GM23338 (cell line): ENCODE measurements around the gene NTRK3.

Source experiments
- EZH2 ChIP-seq: fragments of 200-600 bp; sonication (generic); IDR thresholded peaks from one replicate; pipeline ENCODE4 v1.8.0; 2017; ENCODE audit warnings: antibody characterized with exemption, mild to moderate bottlenecking, low read depth; ENCODE audit not compliant: unreplicated experiment
- EZH2phosphoT487 ChIP-seq: fragments of 200-600 bp; sonication (generic); IDR thresholded peaks from one replicate; pipeline ENCODE4 v1.8.1; 2018; ENCODE audit warnings: antibody characterized with exemption; ENCODE audit not compliant: unreplicated experiment
- POLR2AphosphoS5 ChIP-seq: IDR thresholded peaks from 2 replicates; pipeline ENCODE4 v1.6.1; 2016; ENCODE audit warnings: antibody characterized with exemption, low read depth
- ZNF114 ChIP-seq: fragments of 250-450 bp; sonication (Bioruptor Pico); IDR thresholded peaks from 2 replicates; pipeline ENCODE4 v1.5.0; 2020; ENCODE audit warnings: mild to moderate bottlenecking, moderate library complexity
- TF ChIP-seq, protein P1 (sequence below), 2 experiments: fragments of 200-600 bp in 1 of 2; sonication (generic) in 1 of 2; conservative IDR thresholded peaks; 2 replicates each; pipeline versions ENCODE4 v1.5.1 to v1.6.1; 2016 to 2017; ENCODE audit warnings: antibody characterized with exemption in 2 of 2, low read depth in 2 of 2, mild to moderate bottlenecking in 2 of 2, moderate library complexity in 1 of 2
- TF ChIP-seq, protein P2 (sequence below): IDR thresholded peaks from one replicate; pipeline ENCODE4 v1.6.1; 2018; ENCODE audit warnings: antibody characterized with exemption; ENCODE audit not compliant: unreplicated experiment
- TF ChIP-seq, protein P3 (sequence below): IDR thresholded peaks from 2 replicates; pipeline ENCODE4 v1.6.1; 2016; ENCODE audit warnings: antibody characterized with exemption

DNA sequence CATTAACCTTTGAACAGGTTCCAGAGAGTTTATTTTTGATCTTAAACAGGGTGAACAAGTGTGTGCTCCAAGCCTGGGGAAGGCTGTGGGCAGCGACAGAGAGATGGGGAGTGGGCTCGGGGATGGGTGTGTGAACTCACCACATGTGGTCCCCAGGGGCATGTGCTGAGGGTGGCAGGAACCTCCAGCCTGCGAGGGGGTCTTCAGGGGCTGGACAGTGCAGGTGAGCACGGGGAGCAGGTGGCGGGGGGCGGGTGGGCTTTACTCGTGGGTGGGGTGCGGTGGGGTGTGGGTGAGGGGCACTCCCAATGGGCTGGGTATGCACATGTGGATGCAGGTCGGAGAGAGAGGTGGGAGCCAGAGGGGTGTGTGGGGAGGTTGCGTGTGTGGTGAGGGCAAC, 9.6 kb upstream of the NTRK3 start:
- TF ChIP-seq, protein P1, sequence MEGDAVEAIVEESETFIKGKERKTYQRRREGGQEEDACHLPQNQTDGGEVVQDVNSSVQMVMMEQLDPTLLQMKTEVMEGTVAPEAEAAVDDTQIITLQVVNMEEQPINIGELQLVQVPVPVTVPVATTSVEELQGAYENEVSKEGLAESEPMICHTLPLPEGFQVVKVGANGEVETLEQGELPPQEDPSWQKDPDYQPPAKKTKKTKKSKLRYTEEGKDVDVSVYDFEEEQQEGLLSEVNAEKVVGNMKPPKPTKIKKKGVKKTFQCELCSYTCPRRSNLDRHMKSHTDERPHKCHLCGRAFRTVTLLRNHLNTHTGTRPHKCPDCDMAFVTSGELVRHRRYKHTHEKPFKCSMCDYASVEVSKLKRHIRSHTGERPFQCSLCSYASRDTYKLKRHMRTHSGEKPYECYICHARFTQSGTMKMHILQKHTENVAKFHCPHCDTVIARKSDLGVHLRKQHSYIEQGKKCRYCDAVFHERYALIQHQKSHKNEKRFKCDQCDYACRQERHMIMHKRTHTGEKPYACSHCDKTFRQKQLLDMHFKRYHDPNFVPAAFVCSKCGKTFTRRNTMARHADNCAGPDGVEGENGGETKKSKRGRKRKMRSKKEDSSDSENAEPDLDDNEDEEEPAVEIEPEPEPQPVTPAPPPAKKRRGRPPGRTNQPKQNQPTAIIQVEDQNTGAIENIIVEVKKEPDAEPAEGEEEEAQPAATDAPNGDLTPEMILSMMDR (conservative IDR thresholded peaks at IDR 0.05; ENCODE audit: low read depth in 2 of 2), result no peak
- TF ChIP-seq POLR2AphosphoS5 (no peak), EZH2 (no peak), ZNF114 (CRISPR knock-in tag) (no peak), EZH2phosphoT487 (no peak)
- TF ChIP-seq, protein P2, sequence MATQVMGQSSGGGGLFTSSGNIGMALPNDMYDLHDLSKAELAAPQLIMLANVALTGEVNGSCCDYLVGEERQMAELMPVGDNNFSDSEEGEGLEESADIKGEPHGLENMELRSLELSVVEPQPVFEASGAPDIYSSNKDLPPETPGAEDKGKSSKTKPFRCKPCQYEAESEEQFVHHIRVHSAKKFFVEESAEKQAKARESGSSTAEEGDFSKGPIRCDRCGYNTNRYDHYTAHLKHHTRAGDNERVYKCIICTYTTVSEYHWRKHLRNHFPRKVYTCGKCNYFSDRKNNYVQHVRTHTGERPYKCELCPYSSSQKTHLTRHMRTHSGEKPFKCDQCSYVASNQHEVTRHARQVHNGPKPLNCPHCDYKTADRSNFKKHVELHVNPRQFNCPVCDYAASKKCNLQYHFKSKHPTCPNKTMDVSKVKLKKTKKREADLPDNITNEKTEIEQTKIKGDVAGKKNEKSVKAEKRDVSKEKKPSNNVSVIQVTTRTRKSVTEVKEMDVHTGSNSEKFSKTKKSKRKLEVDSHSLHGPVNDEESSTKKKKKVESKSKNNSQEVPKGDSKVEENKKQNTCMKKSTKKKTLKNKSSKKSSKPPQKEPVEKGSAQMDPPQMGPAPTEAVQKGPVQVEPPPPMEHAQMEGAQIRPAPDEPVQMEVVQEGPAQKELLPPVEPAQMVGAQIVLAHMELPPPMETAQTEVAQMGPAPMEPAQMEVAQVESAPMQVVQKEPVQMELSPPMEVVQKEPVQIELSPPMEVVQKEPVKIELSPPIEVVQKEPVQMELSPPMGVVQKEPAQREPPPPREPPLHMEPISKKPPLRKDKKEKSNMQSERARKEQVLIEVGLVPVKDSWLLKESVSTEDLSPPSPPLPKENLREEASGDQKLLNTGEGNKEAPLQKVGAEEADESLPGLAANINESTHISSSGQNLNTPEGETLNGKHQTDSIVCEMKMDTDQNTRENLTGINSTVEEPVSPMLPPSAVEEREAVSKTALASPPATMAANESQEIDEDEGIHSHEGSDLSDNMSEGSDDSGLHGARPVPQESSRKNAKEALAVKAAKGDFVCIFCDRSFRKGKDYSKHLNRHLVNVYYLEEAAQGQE, result no peak
- TF ChIP-seq, protein P3, sequence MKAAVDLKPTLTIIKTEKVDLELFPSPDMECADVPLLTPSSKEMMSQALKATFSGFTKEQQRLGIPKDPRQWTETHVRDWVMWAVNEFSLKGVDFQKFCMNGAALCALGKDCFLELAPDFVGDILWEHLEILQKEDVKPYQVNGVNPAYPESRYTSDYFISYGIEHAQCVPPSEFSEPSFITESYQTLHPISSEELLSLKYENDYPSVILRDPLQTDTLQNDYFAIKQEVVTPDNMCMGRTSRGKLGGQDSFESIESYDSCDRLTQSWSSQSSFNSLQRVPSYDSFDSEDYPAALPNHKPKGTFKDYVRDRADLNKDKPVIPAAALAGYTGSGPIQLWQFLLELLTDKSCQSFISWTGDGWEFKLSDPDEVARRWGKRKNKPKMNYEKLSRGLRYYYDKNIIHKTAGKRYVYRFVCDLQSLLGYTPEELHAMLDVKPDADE, result no peak
